Activated T-helper 1 cell treated with anti-CD3 and anti-CD28 coated beads, Interleukin-12 subunit alpha, Interleukin-12 subunit beta, Interleukin-2, Interleukin-4 antibody, amounts not matched to agents 30 ng/mL and 10 ng/mL and 1 ng/mL, durations not matched to agents 14 hours and 24 hours and 36 hours (primary cell): ENCODE measurements around the gene MAPK11. TPM values are rescaled to one million over a fixed set of nuclear protein-coding genes. Genes with fewer than 3 reads are reported as not detected.

ENCODE experiments used
- DNase-seq: peaks from one replicate; pipeline ENCODE4 v3.0.0; 2021; ENCODE audit warnings: low spot score
- H3K27ac Mint-ChIP-seq: one replicate; pipeline ENCODE4 v1.8.0; 2021; ENCODE audit warnings: mild to moderate bottlenecking, mixed read lengths
- H3K27me3 Mint-ChIP-seq: one replicate; pipeline ENCODE4 v1.8.0; 2022; ENCODE audit warnings: mild to moderate bottlenecking, moderate library complexity, mixed read lengths; ENCODE audit not compliant: insufficient read depth
- H3K36me3 Mint-ChIP-seq: one replicate; pipeline ENCODE4 v1.8.0; 2021; ENCODE audit warnings: low read depth, mixed read lengths
- H3K4me1 Mint-ChIP-seq: one replicate; pipeline ENCODE4 v1.8.0; 2021; ENCODE audit warnings: low read depth, mixed read lengths
- H3K4me3 Mint-ChIP-seq: one replicate; pipeline ENCODE4 v1.8.0; 2021; ENCODE audit warnings: mild to moderate bottlenecking, moderate library complexity, mixed read lengths
- H3K9me3 Mint-ChIP-seq: one replicate; pipeline ENCODE4 v1.8.0; 2021; ENCODE audit warnings: mixed read lengths
- intact Hi-C: fragments of 100-400 bp; cut with micrococcal nuclease; formaldehyde crosslinking; loops from one replicate; pipeline ENCODE4 v1.15.1; 2024
- total RNA-seq: library from RNA; stranded (reverse); gene quantifications from 2 replicates; pipeline ENCODE4 v1.2.3, GENCODE V29; 2022

Gene MAPK11
- 24.6 and 28.9 TPM in 2 replicates for total RNA-seq

- Mint-ChIP-seq H3K36me3 (peaks cover 2% of the 10 kb centered on the region), H3K4me3 (peak within 1 kb of the TSS; percentile 77), H3K9me3 (no peaks in the 10 kb centered on the region), H3K27ac (peak within 1 kb of the TSS; percentile 40), H3K4me1 (peaks cover 10% of the 10 kb centered on the region), H3K27me3 (peaks cover 8% of the 10 kb centered on the region)
- peak; percentile 78 for DNase-seq
- intact Hi-C loops = loop anchor here (1.0 to 2.0 kb wide), 6 partner anchors 19 to 351 kb away; partner anchors contain the start of genes HDAC10, SELENOO and TUBGCP6
Measured at GRCh38 chr22:50269970-50270665, at the start of gene MAPK11. Gene MAPK11 (minus strand): TSS chr22:50270380. CDS start chr22:50270292, 88 bp downstream.

- Mint-ChIP-seq H3K36me3 (no peaks in the 10 kb centered on the region), H3K4me1 (peaks cover 2% of the 10 kb centered on the region), H3K27me3 (peaks cover 6% of the 10 kb centered on the region), H3K9me3 (no peaks in the 10 kb centered on the region), H3K4me3 (no peak overlapping the region), H3K27ac (no peak overlapping the region)
- intact Hi-C loops = no loop called here
- DNase-seq = no peak
Measured at GRCh38 chr22:50319503-50319951, 49.3 kb upstream of the MAPK11 start.

DNA sequence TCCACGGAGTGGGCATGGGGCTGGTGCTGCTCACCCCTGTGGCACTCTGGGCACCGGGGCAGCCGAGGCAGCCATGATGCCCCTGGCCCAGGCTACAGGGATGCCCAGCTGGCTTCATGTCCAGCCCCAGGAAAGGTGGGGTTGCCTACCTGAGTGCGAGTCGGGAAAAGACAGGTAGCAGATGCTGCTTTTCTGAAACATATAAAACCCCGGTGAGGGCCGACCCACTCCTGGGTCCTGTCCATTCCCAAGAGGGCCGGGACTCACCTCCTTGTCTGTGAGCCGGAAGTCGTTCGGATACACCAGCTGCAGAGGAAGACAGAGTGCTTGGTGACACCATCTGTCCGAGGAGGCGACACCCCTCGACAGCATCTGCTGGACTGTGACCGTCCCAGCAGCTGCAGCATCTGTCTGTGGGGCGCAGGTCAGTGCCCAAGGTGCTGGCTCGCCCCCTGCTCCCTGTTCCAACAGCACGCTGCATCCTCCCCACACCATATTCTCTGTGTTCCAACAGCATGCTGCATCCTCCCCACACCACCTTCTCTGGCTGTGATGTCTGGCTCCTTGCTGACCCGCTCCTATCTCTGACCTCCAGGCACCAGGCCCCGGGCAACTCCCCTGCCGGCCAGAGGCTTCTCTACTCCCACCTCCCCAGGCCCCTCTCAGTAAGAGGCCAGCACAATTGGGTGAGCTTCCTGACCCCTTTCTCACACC lies 48.7 kb upstream of the MAPK11 start:
- intact Hi-C loops = no loop called here
- no peaks in the 10 kb centered on the region for H3K9me3 Mint-ChIP-seq
- no peak overlapping the region for H3K27ac Mint-ChIP-seq
- H3K4me1 Mint-ChIP-seq = peaks cover 8% of the 10 kb centered on the region
- no peak overlapping the region for H3K4me3 Mint-ChIP-seq
- no peak for DNase-seq
- H3K27me3 Mint-ChIP-seq = peaks cover 3% of the 10 kb centered on the region
- no peaks in the 10 kb centered on the region for H3K36me3 Mint-ChIP-seq

DNA sequence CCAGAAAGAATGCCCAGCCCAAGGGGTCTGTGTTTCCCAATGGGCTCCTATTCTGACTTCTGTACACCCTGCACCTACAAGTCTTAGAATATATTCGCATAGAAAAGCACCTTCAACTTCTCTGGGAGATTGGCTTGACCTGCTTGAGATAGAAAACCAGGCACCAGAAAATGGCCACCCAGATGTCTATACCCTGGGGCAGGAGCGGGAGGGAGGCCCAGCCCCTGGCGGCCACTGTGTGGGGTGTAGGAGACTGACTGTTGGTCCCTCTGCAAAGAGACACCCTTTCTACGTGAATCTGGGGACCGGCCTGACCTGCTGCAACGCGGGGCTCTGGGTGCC lies 48.1 kb upstream of the MAPK11 start:
- no peak overlapping the region for H3K4me3 Mint-ChIP-seq
- H3K4me1 Mint-ChIP-seq = peaks cover 8% of the 10 kb centered on the region
- DNase-seq = no peak
- H3K9me3 Mint-ChIP-seq = no peaks in the 10 kb centered on the region
- intact Hi-C loops = no loop called here
- no peaks in the 10 kb centered on the region for H3K36me3 Mint-ChIP-seq
- H3K27ac Mint-ChIP-seq = no peak overlapping the region
- H3K27me3 Mint-ChIP-seq = peaks cover 2% of the 10 kb centered on the region

GRCh38 chr22:50317674-50318073 lies 47.5 kb upstream of the MAPK11 start:
- Mint-ChIP-seq H3K36me3 (no peaks in the 10 kb centered on the region), H3K9me3 (no peaks in the 10 kb centered on the region)

DNA sequence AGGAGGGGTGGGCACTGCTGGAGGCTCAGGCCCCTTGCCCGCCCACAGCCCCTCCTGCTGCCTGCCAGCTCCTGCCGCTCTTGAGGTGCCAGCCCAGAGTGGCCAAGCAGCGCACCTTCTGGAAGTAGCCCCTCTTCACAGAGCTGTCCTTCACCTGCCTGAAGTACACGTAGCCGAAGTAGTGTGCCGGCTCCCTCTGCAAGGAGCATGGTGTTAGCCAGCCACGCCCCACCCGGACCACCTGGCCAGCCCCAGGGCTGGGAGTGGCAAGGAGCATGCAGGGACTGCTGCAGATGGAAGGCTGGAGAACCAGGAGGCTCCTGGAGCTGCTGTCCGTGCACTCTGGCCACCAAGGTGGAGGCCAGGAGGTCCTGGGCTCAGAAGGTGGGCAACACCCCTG lies 47.0 kb upstream of the MAPK11 start:
- DNase-seq = no peak
- no peaks in the 10 kb centered on the region for H3K9me3 Mint-ChIP-seq

More at GRCh38 chr22:50317674-50318073, 47.5 kb upstream of the MAPK11 start:
- Mint-ChIP-seq H3K27ac (no peak overlapping the region), H3K27me3 (peaks cover 2% of the 10 kb centered on the region), H3K4me3 (no peak overlapping the region), H3K4me1 (peaks cover 8% of the 10 kb centered on the region)
- intact Hi-C loops = no loop called here
- no peak for DNase-seq

GRCh38 chr22:50316114-50317065 lies 46.2 kb upstream of the MAPK11 start:
- intact Hi-C loops = no loop called here
- Mint-ChIP-seq H3K4me1 (peaks cover 8% of the 10 kb centered on the region), H3K4me3 (no peak overlapping the region), H3K27ac (no peak overlapping the region), H3K36me3 (no peaks in the 10 kb centered on the region), H3K27me3 (peaks cover 2% of the 10 kb centered on the region), H3K9me3 (no peaks in the 10 kb centered on the region)
- no peak for DNase-seq

More for the DNA sequence above, 47.0 kb upstream of the MAPK11 start:
- peaks cover 8% of the 10 kb centered on the region for H3K4me1 Mint-ChIP-seq
- no peaks in the 10 kb centered on the region for H3K36me3 Mint-ChIP-seq
- H3K4me3 Mint-ChIP-seq = no peak overlapping the region
- H3K27ac Mint-ChIP-seq = no peak overlapping the region
- peaks cover 2% of the 10 kb centered on the region for H3K27me3 Mint-ChIP-seq
- intact Hi-C loops = no loop called here

DNA sequence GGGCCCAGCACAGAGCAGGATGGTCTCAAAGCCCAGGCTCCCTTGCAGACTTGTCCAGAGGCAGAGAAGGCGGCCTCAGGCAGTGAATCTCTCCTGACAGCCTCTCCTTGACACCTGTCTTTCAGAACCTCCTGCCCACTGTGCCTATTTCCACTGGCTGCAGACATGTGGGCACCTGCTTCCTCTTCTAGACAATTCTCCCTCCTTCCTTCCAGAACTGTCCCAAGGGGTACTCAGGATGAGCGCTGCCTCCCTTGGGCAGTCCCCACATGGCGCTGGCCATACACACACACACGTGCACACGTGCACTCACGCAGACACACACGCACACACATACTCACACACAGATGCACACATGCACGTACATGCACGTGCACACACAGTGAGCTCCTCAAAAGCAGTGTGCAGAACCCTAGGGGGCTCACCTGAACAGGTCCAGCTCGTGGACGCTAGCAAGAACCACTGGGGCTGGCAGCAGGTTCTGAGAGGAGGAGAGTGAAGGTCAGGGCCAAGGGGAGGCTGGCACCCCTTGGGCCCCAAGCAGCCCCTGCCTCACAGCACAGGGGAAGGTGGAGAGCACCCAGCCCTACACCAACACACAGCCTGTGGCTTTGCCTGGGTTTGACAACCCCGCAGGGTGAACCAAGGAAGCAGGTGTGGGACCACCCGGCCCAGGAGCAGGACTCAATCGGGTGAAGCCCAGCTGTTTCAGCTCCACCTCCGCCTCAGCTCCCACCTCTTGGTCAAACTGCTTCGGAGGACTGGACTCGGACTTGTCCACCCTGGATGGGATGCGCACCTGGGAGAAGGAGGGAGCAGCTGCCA lies 45.3 kb upstream of the MAPK11 start:
- Mint-ChIP-seq H3K27me3 (peaks cover 2% of the 10 kb centered on the region), H3K4me1 (peaks cover 8% of the 10 kb centered on the region), H3K9me3 (no peaks in the 10 kb centered on the region), H3K4me3 (peak overlapping the region; percentile 16), H3K36me3 (no peaks in the 10 kb centered on the region), H3K27ac (peak overlapping the region; percentile 18)
- DNase-seq = no peak
- intact Hi-C loops = no loop called here

GRCh38 chr22:50314455-50315288 lies 44.5 kb upstream of the MAPK11 start:
- intact Hi-C loops = loop anchor here (1.0 kb wide), 1 partner anchor 161 kb away; the partner anchor contains the start of gene SBF1
- no peaks in the 10 kb centered on the region for H3K36me3 Mint-ChIP-seq

DNA sequence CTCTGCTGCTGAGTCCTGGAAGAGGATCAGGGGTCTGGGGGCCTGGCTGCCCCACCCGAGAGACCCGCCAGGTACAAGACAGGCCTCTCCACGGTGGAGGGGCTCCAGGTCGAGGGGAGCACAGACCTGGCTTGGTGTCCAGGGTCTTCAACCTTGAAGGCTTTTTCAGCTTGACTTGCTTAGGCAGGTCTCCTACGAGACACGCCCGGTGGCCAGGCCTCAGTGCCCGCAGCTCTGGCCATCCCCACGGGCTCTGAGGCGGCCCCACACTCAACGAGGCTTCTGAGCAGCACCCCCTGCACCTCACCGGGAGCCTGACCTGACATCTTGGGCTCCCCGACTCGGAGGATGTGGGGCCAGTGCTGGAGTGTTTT lies 43.9 kb upstream of the MAPK11 start:
- Mint-ChIP-seq H3K27ac (peak overlapping the region; percentile 86), H3K4me1 (peaks cover 8% of the 10 kb centered on the region), H3K9me3 (no peaks in the 10 kb centered on the region), H3K4me3 (peak overlapping the region; percentile 75), H3K27me3 (peaks cover 5% of the 10 kb centered on the region), H3K36me3 (no peaks in the 10 kb centered on the region)
- intact Hi-C loops = loop anchor here (1.0 kb wide), 1 partner anchor 161 kb away; the partner anchor contains the start of gene SBF1
- DNase-seq = no peak

More at GRCh38 chr22:50314455-50315288, 44.5 kb upstream of the MAPK11 start:
- peak overlapping the region; percentile 86 for H3K27ac Mint-ChIP-seq
- DNase-seq = peak; percentile 69
- peak overlapping the region; percentile 75 for H3K4me3 Mint-ChIP-seq
- peaks cover 2% of the 10 kb centered on the region for H3K27me3 Mint-ChIP-seq
- no peaks in the 10 kb centered on the region for H3K9me3 Mint-ChIP-seq
- peaks cover 8% of the 10 kb centered on the region for H3K4me1 Mint-ChIP-seq

DNA sequence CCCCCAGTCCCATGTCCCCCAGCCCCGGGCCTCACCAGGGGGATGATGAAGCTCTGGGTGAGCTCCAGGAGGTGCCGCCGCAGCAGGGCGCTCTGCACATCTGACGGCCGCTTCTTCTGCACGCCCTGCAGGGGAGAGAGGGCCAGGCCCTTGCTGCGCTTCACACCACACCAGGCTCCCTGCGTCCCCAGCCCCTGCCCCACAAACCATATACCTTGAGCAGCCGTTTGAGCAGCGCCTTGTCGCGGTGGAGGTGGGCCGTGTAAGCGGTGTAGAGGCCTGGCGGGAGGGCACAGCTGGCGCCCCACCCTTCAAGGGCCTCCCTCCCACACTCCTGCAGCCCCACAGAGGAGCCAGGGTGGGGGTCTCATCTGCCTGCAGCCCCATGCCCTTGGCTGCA lies 43.4 kb upstream of the MAPK11 start:
- intact Hi-C loops = no loop called here
- peaks cover 7% of the 10 kb centered on the region for H3K27me3 Mint-ChIP-seq
- H3K9me3 Mint-ChIP-seq = no peaks in the 10 kb centered on the region
- no peak for DNase-seq
- H3K4me3 Mint-ChIP-seq = peak overlapping the region; percentile 75
- H3K4me1 Mint-ChIP-seq = peaks cover 8% of the 10 kb centered on the region
- no peak overlapping the region for H3K27ac Mint-ChIP-seq
- H3K36me3 Mint-ChIP-seq = no peaks in the 10 kb centered on the region
